ENCODE results near the gene KCNG2.

The KCNG2 gene

DNA sequence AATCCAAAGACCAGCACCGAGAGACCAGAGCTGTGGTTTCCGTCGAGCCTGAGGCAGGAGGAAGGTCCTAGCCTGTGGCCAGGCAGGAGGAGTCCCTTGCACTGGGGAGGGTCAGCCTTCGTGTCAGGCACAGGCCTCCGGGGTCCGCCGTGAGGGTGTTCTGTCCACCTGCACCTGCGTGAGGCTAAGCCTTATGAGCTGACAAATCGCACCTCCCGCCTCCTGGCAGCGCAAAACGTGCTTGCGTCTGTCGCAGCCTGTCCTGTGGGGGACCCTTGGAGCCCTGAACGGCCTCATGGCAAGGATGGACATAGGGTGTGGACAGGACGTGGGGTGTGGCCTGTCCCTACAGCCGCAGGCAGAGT is 73.3 kb downstream of the KCNG2 start:
- no peak overlapping the region for H2AFZ ChIP-seq (ENCODE audit: low read length)
- peaks cover 28% of the 10 kb centered on the region; the same call in 1 of the 2 replicates for H3K9me3 ChIP-seq (ENCODE audit: insufficient read depth, low read depth, low read length)
- H3K36me3 ChIP-seq (ENCODE audit: insufficient read depth, low read length), result no peaks in the 10 kb centered on the region

DNA sequence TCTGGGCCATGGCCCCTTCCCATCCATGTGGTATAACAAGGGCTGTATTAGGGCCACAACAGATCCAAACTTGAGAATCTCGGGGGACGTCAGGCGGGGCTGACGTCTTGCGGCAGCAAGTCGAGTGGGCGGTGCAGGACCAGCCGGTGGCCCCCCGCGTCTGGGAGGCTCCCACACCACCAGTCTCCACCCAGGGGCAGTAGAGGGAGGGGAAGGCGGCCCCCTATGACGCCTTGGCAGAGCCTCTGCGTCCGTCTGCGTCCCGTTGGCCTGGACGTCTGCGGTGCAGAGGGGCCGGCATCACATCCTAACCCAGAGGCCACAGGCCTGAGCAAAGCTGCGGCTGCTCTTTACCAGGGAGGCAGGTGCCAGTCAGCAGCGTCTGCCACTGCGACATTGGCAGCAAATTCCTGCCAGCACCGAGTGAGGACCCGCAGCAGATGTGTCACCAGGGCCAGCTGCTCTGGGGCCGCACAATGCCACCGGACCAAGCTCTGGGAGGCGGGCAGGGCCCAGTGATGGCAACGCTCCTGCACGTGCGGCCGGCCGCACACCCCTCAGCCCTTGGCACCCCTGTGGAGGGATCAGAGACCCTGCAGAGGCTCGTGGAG is 73.8 kb downstream of the KCNG2 start:
- Histone ChIP-seq H3K9me2 (replicated peaks; ENCODE audit: low read depth, low read length) (no peaks in the 10 kb centered on the region), H3K27me3 (ENCODE audit: insufficient read depth, low read length, poor library complexity, severe bottlenecking) (no peaks in the 10 kb centered on the region), H2AFZ (ENCODE audit: low read length) (no peak overlapping the region), H4K20me1 (ENCODE audit: insufficient read depth, low read length, poor library complexity, severe bottlenecking) (no peaks in the 10 kb centered on the region), H3K36me3 (ENCODE audit: insufficient read depth, low read length) (no peaks in the 10 kb centered on the region), H3K9ac (ENCODE audit: low read depth, low read length, poor library complexity, severe bottlenecking) (no peak overlapping the region), H3K4me3 (ENCODE audit: low read length, poor library complexity, severe bottlenecking) (no peak overlapping the region), H3K4me1 (ENCODE audit: insufficient read depth, low read length, poor library complexity, severe bottlenecking) (no peaks in the 10 kb centered on the region), H3K4me2 (ENCODE audit: low read depth, low read length, poor library complexity, severe bottlenecking) (no peak overlapping the region), H3F3A (ENCODE audit: low read depth) (no peaks in the 10 kb centered on the region), H3K9me3 (ENCODE audit: insufficient read depth, low read depth, low read length) (peaks cover 28% of the 10 kb centered on the region; the same call in 1 of the 2 replicates), H3K79me2 (ENCODE audit: insufficient read depth, low read length) (no peaks in the 10 kb centered on the region)
- TF ChIP-seq EZH2phosphoT487 (IDR thresholded peaks at IDR 0.05; ENCODE audit: borderline replicate concordance), result no peak
- TF ChIP-seq, protein P1, sequence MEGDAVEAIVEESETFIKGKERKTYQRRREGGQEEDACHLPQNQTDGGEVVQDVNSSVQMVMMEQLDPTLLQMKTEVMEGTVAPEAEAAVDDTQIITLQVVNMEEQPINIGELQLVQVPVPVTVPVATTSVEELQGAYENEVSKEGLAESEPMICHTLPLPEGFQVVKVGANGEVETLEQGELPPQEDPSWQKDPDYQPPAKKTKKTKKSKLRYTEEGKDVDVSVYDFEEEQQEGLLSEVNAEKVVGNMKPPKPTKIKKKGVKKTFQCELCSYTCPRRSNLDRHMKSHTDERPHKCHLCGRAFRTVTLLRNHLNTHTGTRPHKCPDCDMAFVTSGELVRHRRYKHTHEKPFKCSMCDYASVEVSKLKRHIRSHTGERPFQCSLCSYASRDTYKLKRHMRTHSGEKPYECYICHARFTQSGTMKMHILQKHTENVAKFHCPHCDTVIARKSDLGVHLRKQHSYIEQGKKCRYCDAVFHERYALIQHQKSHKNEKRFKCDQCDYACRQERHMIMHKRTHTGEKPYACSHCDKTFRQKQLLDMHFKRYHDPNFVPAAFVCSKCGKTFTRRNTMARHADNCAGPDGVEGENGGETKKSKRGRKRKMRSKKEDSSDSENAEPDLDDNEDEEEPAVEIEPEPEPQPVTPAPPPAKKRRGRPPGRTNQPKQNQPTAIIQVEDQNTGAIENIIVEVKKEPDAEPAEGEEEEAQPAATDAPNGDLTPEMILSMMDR (conservative IDR thresholded peaks at IDR 0.05; ENCODE audit: low read length), result no peak

More for the DNA sequence above, 73.3 kb downstream of the KCNG2 start:
- no peaks in the 10 kb centered on the region for H3K4me1 ChIP-seq (ENCODE audit: insufficient read depth, low read length, poor library complexity, severe bottlenecking)
- no peaks in the 10 kb centered on the region for H3F3A ChIP-seq (ENCODE audit: low read depth)
- H4K20me1 ChIP-seq (ENCODE audit: insufficient read depth, low read length, poor library complexity, severe bottlenecking), result no peaks in the 10 kb centered on the region
- H3K4me2 ChIP-seq (ENCODE audit: low read depth, low read length, poor library complexity, severe bottlenecking), result no peak overlapping the region
- no peaks in the 10 kb centered on the region for H3K27me3 ChIP-seq (ENCODE audit: insufficient read depth, low read length, poor library complexity, severe bottlenecking)
- H3K9ac ChIP-seq (ENCODE audit: low read depth, low read length, poor library complexity, severe bottlenecking), result no peak overlapping the region
- no peak for TF ChIP-seq EZH2phosphoT487 (IDR thresholded peaks at IDR 0.05; ENCODE audit: borderline replicate concordance)
- TF ChIP-seq, protein P1 (conservative IDR thresholded peaks at IDR 0.05; ENCODE audit: low read length), result no peak
- H3K4me3 ChIP-seq (ENCODE audit: low read length, poor library complexity, severe bottlenecking), result no peak overlapping the region
- H3K9me2 ChIP-seq (replicated peaks; ENCODE audit: low read depth, low read length), result no peaks in the 10 kb centered on the region
- H3K79me2 ChIP-seq (ENCODE audit: insufficient read depth, low read length), result no peaks in the 10 kb centered on the region

DNA sequence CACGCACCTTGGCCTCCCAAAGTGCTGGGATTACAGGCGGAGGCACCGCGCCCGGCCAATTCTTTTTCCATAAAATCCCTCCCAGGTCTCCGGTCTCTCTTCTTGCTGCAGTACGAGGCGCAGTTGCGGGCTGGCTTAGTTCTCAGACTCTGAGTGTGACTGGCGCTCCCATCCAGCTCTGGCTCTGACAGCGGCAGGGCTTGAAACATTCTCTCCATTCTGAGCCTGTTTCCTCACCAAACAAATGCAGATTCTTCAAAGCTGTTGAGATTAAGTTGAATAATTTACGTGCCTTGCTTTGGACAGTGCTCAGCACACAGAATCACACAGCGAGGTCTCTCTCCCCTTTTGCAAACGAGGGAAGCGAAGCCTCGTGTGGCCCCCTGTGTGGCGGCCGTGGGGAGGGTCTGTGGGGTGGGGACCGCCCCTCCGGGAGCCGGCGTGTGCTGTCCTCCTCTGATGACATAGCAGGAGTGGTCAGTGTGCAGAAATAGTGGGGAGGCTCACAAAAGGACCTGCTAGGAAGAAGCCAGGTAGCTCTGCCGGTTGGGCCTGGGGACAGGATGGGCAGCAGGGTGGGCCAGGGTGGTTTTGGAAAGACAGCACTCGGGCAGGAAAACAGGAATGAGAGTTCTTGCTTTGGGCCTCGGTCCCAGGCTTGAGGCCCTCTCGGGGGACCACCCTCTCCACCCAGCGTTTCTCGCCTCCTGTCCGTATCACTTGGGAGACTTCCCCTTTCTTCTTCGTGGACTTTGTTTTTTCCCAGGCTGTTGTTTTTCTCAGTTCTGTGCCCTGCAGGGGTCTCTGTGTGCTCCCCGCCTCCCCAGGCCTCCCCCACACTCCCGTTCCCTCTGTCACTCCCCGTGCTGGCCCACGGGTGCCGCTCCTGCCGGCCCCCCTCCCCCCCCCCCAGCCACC is 75.0 kb downstream of the KCNG2 start:
- no peaks in the 10 kb centered on the region for H3F3A ChIP-seq (ENCODE audit: low read depth)
- H2AFZ ChIP-seq (ENCODE audit: low read length), result no peak overlapping the region
- no peak for TF ChIP-seq EZH2phosphoT487 (IDR thresholded peaks at IDR 0.05; ENCODE audit: borderline replicate concordance)
- TF ChIP-seq, protein P1 (conservative IDR thresholded peaks at IDR 0.05; ENCODE audit: low read length), result no peak
- H3K4me1 ChIP-seq (ENCODE audit: insufficient read depth, low read length, poor library complexity, severe bottlenecking), result no peaks in the 10 kb centered on the region
- no peaks in the 10 kb centered on the region for H3K9me2 ChIP-seq (replicated peaks; ENCODE audit: low read depth, low read length)
- peaks cover 28% of the 10 kb centered on the region; the same call in 1 of the 2 replicates for H3K9me3 ChIP-seq (ENCODE audit: insufficient read depth, low read depth, low read length)
- no peaks in the 10 kb centered on the region for H3K36me3 ChIP-seq (ENCODE audit: insufficient read depth, low read length)
- no peak overlapping the region for H3K9ac ChIP-seq (ENCODE audit: low read depth, low read length, poor library complexity, severe bottlenecking)
- no peaks in the 10 kb centered on the region for H3K79me2 ChIP-seq (ENCODE audit: insufficient read depth, low read length)
- H4K20me1 ChIP-seq (ENCODE audit: insufficient read depth, low read length, poor library complexity, severe bottlenecking), result no peaks in the 10 kb centered on the region
- no peaks in the 10 kb centered on the region for H3K27me3 ChIP-seq (ENCODE audit: insufficient read depth, low read length, poor library complexity, severe bottlenecking)
- no peak overlapping the region for H3K4me2 ChIP-seq (ENCODE audit: low read depth, low read length, poor library complexity, severe bottlenecking)
- H3K4me3 ChIP-seq (ENCODE audit: low read length, poor library complexity, severe bottlenecking), result no peak overlapping the region

Measured in Loucy (cell line).